Inflammatory macrophage treated with lipopolysaccharide for 4 hours (primary cell): ENCODE measurements around the gene DIPK1A.

Experiments
- DNase-seq: peaks from one replicate; pipeline ENCODE4 v3.0.0-alpha.2; 2020

Gene DIPK1A

DNA sequence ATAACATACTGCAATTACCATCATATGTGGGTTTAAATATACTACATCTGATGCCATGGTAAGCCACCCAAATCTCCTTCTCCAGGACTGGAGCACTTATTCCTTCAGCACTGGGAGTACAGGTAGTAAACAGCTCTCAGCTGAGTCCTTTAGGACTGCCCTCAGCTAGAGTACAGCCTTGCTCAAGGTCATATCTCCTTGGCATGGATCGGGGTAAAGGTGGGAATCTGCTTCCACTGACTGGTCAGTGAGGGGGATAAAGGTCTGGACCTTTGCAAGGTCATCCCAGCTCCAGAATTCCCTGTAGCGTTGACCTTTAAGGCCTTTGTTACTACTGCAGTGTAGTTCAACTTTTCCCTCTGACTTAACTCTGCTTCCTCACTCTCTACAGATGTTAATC is 90.7 kb downstream of the DIPK1A start:
- DNase-seq: no peak

DNA sequence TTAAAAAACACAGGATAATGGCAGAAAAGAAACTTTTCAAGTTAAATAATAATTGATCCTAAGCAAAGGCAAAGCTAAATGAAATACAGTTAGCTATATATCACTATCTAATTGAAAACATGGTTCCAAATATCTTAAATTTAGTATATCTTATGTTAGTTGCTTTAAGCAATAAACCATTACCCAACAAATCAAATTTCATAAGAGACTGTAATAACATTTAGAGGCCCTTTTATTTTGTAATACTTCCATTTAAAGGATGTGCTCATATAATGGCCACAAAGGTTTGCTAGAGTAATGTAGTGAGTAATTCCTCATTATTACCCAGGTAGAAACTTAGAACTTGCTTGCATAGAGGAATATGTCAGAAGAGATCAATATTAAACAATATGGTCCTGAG is 97.1 kb downstream of the DIPK1A start:
- peak; percentile 61 for DNase-seq

DNA sequence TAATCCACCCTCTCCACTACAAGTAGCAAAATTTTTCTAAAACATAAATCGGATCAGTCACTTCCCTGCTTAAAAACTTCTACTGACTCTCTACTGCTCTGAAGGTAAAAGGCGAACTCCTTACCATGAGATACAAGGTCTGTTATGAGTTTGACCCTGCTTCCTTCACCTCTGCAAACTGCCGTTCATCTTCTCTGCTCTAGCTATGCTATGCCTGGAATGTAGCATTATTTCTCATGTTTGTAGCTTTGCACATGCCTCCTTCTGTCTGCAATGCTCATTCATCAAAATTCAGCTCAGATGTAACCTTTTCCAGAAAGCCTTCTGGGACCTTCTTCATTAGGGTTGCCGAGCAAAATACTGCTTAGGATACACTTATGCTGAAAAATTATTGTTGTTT is 98.7 kb downstream of the DIPK1A start:
- no peak for DNase-seq

DNA sequence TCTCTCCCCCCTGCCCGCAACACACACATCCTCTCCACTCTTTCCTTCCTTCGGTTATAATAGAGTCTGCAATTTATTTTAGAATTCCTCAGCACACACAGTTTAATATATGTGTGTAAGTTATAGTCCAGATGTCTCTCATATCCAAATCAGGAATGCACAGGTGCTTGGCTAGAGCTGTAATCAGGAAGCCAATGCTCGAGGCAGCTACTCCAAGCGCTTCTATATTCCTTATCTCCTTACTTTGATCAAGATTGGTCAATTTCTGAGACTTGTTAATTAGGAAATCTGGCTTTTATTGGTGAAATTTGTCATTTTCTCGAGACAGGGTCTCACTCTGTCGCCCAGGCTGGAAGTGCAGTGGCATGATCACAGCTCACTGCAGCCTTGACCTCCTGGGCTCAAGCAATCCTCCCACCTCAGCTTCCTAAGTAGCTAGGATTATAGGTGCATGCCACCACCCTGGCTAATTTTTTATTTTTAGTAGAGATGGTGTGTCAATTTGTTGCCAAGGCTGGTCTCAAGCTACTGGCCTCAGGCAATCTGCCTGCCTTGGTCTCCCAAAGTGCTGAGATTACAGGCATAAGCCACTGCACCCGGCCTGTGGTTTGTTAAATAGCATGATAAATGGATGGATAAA is 101.7 kb downstream of the DIPK1A start:
- DNase-seq: no peak

DNA sequence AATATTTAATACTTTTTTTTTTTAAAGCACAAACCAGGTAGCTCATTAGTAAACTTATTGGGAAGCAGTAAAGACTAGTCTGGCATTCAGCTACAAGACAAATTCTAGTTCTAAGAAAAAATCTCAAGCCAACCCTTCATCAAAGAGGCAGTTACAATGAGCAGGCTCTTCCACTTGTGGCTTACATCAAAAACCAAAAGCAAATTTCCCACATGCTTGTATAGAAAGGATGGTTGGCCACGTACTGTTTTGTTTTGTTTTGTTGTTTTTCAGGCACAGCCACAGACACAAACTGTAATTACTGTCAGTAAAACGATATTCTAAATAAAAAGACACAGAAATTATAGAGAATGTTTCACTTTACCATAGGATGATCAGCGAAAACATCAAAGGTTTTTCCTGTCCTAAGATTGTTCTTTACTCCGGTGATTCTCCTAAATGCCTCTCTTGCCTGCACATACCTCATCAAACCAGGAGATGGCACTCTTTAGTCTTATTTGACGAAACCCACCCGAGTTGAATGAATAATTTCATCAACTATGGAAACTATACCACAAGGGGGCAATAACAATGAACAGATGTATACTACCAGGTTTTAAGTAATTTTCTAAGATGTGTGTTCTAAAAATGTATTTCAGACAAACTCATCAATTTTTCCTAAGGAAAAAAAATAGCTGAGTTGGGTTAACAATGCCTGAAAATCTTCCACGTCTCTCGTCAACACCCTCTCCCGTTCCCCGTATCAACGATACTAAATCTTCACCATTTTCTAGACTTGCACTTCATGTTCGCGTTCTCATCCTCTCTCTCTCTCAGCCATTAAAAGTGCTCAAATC is 102.5 kb downstream of the DIPK1A start:
- DNase-seq: peak; percentile 87

DNA sequence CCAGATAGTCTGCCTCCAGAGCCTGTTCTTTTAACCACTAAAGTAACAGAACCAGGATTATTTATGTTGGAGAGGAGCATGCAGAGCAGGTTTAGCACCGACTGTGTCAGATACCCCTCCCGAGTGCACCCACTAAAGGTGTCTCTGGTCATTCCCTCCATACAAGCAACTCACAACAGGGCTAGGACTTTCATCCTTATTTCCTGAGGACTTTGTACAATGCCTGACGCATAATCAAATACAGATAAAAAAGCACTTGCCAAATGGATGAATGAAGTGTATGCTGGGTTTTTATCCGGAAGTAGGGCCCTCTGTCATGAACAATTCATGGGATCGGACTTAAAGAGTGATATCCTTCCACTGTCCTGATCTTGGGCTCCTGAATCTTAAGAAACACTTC is 103.4 kb downstream of the DIPK1A start:
- no peak for DNase-seq

DNA sequence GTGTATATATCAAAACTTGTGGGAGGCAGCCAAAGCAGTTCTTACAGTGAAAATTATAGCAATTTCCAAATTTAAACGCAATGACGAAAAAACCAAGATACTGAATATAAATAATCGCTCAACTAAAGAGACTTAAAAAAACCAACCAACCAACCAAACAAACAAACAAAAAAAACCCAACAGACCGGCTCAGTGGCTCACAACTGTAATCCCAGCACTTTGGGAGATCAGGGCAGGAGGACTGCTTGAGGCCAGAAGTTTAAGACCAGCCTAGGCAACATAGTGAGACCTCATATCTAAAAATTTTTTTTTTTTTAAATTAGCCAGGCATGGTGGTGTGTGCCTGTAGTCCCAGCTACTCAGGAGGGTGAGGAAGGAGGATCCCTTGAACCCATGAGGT is 106.0 kb downstream of the DIPK1A start:
- no peak for DNase-seq

DNA sequence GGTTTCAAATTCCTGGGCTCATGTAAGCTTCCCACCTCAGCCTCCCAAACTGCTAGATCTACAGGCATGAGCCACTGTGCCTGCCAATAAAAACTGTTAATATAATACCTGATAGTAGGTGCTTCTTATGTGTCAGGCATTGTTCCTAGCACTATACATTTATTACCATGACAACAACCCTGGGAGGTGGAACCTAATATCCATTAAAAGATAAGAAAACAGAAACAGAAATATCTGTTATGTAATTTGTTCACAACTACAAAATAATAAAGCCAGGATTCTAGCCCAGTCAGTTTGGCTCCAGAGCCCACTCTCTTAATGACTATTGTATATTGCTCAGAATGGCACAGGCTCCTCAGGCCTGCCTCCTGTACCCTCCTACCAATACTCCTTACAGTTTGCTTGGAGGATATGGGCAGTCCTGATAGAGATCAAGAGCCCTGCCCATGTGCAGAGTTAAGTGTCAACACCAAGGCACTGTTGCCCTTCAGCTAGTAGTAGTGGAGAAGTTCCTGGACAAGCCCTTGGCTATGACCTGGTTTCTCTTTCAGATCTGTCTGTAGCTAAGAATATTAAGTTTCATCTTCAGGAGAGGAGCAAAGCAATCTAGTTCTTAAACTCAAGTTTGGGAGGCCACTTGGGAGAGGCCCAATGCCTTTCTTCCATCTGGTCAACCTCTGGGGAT is 107.0 kb downstream of the DIPK1A start:
- peak; percentile 57 for DNase-seq

DNA sequence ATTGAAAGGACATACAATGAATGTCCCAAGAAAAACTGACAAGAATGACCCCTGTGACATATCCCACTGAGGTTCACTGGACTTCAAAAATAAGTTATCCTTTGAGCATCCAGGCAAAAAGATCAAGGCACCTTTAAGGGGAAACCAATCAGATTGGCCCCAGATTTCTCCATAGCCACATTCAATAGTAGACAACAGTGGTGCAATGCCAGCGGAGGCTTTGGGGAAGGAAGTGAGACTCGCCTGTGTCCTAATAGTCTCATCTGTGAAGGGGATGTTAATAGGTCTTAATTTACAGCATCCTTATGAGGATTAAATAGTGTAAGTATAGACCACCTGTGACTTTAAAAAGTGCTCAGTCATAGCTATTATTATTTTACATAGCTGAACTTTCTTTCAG is 108.0 kb downstream of the DIPK1A start:
- peak; percentile 84 for DNase-seq

DNA sequence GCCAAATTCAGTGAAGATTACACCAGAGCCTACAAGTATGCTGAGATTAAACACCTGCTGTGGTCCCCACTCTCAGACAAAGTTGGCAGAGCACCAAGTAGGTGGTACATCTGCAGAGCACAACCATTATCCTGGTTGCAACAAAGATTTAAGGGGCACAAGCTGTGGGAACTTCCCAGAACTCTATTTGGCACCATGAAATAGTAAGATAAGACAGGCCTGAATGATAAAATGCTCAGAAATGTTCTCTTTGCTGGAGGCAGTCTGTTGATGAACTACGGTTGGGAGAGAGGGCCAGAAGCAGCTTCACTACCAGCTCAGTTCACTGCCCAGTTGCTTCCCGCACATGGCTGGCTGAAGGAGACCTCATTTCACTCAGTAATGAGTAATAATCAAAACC is 109.5 kb downstream of the DIPK1A start:
- DNase-seq: no peak

DNA sequence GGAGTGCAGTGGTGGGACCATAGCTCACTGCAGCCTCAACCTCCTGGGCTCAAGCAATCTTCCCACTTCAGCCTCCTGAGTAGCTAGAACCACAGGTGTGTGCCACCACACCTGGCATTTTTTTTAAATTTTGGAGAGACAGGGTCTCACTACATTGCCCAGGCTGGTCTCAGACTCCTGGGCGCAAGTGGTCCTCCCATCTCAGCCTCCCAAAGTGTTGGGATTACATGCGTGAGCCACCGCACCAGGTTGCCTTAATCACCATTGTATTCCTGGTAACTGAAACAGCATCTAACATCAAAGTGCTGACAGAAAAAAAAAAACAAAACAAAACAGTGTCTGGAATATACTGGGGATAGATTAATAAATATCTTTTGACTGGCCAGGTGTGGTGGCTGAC is 111.2 kb downstream of the DIPK1A start:
- DNase-seq: no peak

DNA sequence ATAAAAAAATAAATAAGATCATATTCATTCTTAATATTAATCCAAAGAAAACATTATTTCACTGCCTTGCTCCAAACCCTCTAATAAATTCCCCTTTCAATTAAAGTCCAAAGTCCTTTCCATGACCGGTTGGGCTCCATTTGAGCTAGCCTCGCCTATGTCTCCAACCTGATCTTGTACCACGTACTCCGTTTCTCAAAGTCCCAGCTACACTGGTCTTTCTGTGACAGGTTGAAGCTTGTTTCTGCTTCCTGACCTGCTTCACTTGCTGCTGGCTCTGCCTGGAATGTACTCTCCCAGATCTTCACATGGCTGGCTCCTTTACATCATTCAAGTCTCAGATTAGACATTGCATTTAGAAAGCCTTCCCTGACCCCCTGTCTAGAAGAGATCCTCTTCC is 113.1 kb downstream of the DIPK1A start:
- no peak for DNase-seq

DNA sequence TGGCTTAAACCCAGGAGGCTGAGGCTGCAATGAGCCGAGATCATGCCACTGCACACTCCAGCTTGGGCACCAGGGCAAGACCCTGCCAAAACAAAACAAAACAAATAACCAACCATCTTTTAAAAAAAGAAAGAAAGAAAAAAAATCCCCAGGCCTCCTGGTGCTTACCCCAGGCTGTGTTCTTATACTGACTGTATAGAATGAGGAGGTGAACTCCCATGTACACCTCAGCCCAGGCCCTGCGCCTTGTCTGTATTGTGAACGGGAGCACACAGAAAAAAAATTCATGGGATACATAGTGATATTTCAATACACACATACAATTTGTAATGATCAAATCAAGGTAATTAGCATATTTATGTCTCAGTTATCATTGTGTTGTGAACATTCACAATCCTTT is 115.4 kb downstream of the DIPK1A start:
- DNase-seq: no peak

DNA sequence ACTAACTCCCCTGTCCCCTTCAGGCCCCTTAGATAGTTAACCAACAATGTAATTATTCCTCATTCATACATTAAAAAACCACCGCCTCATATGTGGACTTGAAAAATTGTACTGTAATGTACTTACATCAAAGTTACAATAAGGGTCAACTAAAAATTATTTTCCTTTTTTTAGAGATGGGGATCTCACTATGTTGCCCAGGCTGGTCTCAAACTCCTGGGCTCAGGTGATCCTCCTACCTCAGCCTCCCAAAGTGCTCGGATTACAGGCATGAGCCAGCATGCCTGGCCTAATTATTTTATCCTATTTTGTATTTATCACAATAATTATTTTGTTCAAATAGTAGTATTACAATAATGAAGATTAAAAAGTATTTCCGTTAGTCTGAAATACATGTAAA is 116.8 kb downstream of the DIPK1A start:
- DNase-seq: no peak

DNA sequence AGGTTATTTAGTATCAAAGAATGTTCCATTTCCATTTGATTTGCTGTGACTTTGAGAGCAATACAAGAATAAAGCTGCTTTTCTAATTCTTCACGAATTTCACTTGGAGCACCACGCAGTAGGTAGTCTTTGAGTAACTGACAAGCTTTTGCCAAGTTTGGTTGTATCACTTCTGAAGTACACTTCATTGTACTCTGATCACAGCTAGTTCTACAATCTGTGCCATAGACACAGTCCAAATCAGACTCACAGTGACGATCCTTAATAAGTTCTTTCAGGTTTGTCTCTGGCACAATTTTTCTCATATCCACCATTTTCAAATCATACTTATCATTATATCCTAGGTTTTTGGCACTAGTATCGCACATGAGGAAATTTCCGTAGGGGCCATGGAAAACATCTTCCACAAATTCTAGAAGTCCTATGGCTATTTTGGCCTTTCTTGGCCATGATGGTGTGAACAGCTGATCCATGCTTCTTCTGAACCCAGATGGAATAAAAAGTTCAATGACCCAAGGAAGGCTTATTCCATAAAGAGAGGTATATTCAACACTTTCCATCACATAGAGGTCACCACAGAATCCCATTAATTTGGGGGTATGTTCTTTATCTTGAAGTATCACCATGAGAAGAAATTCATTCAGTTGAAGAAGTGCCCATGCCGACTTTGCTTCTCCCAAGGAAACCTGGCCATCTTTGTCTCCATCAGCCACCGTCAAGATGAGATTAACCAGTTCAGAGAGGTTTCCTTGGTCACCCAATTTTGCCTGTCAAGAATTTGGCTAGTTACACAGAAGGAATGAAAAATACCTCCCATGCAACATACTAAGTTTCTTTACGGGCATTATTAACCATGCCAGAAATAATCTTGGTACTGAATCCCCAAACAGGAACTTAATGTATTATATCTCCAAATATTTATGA is 117.6 kb downstream of the DIPK1A start:
- DNase-seq: no peak

DNA sequence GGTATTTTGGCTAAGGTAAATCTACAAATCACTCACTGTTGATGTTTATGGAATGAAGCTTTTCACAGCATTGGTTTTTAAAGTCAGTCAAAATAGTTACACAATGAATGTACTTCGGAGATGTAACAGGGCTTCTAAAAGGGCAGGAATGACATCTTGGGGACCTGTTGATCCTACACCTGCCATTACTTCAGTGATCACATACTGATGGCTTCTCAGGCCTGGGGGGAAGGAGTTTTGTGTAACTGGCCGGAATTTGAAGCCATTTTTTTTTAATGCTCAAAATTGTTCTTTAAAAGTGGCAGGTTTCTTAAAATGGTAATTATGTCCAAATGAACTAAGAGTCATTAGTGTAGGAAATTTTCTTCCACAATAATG is 118.2 kb downstream of the DIPK1A start:
- DNase-seq: no peak

DNA sequence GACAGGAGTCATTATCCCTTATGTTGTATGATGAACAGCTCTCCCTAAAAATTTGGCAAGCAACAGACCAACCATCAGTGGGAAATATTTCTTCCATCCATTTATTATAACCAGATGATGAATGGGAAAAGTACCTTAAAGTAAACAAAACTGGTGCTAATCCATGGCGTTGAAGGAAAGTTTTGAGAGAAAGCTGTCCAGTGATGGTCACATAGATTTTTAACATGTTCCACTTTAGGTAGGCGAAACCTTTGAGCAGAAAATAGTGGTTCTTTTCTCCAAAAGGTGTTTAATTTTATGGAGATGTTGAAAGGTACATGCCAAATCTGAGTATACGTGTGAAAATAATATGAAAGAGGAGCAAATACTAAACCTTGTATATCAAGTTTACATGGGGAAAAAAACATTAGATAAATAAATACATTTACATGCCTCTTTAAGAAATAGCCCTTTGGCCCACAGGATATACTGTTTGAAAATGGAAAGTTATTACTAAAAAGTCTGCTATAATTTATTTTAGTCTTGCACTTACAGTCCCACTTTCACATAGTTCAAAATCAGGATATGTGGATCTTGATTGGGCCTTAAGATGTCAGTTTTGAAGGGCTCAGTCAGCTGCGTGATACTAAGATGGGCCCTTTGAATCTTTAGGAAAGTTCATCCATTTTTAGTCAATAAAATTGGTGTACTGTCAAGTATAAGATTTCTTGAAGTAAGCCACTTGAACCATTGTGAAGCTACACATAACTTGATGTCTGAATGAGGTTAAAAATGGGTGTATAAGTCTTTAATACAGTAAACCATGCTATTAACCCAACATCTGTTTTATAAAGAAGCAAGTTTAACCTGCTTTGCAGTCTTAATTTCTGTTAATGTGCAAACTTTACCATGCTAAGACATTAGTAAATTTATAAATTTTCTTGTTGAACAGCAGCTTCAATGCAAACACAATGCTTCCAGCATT is 118.9 kb downstream of the DIPK1A start:
- DNase-seq: no peak

DNA sequence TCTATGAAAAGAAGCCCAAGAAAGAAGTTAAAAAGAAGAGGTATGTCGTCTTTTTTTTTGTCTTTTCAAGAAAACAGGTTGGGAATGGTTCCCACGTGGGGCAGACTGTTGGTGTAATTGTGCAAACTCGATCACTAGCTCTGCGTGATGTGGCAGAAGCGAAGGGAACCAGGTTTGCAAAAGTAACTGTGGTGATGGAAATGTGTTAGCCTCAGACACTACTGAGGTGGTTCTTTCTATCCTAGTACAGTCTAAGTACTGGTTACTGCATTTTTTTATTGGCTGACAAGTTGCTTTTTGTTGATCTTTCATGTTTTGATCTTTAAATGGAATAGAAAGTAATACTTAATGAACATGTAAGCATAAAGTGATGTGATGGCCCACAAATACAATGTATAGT is 120.7 kb downstream of the DIPK1A start:
- DNase-seq: no peak

DNA sequence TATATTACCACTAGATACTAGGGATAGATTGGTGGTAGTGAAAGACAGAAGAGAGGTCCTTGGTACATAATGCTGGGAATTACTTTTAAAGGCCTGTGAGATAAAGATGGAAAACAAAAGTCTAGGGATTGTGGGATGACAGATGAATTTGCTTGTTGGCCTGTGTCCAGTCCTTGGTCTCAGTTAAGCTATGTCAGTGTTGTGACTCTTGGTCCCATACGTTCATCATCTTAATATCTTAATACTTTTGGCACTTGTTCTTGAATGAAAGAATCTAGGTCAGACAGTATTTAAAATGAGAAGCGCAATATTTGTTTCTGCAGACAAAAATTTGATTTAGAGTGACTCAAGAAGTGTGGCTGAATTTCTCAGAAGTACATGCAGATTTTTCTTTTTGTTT is 121.8 kb downstream of the DIPK1A start:
- DNase-seq: no peak

DNA sequence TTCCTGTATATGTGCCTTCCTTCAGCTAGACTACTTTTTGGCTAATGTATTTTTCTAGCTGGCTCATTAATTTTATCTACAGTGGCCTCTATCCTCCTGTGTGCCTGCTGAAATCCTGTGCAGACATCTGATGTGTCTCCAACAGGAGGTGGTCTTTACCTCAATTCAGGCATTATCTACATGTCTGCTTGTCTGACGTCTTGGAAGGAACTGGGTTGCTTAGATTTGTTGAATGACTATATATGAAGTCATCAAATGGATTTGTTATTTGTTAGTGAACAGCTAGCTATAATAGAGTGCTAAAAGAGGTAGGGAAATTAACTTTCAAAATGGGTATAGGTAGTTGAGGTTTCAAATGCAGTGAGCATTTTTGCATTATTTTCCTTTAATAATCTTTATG is 122.7 kb downstream of the DIPK1A start:
- no peak for DNase-seq

DNA sequence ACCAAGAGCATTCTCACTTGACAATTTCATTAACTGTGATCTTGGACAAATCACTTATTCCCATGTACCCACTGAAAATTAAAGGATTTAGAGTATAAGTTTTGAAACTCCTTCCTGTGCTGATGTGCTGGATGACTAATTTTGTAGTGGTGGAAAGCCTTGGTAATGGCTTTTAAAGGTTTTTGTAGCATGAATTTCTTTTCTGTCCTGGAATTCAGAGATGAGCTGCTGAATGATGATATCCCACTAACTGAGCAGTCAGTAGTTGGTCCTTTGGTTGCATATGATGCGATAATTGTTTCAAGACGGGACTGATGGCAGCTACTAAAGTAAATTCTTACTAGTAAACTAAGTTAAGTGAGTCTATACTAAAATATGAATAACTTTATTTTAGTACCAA is 124.2 kb downstream of the DIPK1A start:
- no peak for DNase-seq

DNA sequence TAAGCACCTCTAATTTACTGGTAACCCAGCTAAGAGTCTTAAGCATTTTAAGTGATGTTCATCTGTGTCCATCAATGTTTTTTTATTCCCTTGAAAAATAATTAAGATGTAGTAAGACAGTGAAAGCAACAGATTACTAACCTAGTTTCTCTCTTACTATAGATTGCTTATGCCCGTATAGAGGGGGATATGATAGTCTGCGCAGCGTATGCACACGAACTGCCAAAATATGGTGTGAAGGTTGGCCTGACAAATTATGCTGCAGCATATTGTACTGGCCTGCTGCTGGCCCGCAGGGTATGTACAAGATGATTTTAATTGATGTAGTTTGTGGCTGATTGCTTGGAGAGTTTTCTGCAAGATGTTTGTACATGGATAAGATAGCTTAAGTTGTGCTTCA is 126.6 kb downstream of the DIPK1A start:
- DNase-seq: no peak
